Measurements from ENCODE around the gene C9orf153.

C9orf153 gene

DNA sequence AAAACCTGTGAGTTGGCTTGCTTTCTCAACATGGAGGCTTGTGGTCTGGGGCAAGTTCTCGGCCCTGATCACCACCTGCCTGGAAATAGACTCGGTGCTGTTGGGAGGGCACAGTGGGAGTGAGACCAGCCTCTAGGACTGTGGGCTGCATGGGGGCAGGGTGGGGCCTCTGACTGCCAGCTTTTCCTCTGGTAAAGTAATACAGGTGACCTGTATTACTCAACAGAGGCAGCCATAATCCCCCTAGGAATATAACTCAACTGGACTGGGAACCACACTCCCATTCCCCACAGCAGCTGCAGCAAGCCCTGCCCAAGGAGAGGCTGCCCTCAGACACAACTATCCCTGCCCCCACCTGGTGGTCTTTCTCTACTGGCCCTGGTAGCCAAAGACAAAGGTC is 72.8 kb downstream of the C9orf153 start:
- DNase-seq: no peak

DNA sequence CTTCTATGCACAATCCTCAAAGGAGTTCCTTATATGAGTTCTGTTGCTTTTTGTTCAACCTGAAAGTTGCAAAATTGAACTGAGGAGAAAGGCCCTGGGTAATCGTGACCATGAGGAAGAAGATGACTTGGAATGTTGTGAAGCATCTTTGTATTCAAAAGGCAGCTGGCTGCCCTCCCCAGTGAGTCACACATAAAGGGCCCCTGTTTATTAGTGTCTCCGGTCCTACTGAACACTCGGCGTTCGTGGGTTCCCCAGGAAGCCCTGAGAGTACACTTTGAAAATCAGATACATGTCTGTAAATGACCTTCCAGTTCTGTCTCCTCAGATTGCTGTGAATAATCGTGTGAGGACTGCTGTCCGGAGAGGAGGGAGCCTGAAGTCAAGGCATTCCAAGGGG is 73.6 kb downstream of the C9orf153 start:
- no peak for DNase-seq

DNA sequence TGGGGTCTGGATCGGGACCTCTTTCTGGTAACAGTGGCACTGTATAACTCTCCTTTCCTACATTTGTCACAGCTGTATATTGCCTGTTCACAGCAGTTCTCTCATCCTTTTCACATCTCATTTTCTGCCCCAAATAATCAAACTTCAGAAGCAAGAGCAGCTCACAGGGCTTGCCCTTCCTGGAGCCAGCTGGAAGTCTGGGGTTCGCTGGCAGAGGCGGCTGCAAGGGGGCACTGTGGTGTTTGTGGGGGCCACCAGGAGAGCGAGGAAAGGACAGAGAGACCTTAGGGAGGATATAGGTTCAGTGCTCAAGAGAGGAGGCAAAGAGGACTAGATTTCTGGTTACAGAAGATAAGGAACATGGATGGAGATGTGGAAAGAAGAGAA is 75.3 kb downstream of the C9orf153 start:
- DNase-seq: no peak

DNA sequence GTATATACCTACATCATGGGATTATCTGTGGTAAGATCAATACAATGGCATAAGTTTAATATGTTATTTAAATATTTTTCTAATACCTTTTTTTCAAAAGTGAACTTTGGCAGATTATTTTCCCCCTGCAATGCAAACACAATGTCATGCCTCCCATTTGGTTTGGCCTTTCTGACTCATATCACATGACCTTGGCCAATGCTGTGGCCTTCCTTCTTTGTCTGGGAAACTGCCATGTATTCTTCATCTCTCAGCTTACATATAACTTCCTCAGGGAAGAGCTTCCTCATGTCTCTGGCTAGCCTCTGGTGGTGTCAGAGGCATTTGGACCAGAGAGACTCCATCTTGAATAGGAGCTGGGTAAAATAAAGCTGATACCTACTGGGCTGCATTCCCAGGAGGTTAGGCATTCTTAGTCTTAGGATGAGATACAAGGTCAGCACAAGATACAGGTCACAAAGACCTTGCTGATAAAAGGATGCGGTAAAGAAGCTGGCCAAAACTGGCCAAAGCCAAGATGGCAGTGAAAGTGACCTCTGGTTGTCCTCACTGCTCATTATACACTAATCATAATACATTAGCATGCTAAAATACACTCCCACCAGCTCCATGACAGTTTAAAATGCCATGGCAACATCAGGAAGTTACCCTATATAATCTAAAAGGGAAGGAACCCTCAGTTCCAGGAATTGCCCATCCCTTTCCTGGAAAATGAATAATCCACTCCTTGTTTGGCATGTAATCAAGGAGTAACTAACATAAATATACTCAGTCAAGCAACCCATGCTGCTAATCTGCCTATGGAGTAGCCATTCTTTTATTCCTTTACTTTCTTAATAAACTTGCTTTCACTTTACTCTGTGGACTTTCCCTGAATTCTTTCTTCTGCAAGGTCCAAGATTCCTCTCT is 76.0 kb downstream of the C9orf153 start:
- DNase-seq: no peak

DNA sequence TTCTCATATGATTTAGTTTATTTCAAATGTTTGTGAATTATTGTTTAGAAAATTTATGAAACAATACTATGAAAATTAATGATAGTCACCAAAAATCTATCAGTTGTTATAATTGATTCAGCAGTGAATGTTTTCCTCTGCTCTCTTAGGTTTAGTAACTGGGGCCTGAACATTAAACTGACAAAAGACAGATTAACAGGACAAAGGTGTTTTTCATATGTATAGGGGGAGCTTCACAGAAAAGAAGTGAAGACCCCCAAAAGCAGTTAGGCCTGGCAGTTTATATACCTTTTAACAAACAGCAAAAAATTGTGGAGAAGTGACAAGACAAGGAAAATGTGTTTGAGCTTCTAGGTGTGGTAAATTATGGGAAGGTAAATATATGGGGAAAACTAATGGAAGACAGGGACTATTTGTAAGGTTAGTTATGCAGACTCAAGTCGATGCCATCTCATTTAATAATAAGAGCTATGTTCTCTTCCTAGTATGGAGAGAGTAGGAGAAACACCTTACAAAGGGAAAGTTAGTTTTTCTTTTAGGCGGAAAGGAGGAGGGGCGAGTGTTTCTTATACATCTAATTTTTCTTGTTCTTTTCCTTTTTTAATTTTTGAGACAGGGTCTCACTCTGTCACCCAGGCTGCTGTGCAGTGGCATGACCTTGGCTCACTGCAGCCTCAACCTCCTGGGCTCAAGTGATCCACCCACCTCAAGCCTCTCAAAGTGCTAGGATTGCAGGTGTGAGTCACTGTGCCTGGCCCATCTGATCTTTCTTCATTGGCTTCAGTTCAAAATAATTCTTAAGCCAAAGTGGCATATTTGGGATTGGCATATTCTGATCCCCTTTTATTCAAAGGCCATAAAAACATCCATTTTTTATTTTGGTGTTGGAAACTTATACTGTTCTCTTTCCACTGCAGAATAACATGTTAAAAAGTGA is 77.8 kb downstream of the C9orf153 start:
- DNase-seq: no peak

DNA sequence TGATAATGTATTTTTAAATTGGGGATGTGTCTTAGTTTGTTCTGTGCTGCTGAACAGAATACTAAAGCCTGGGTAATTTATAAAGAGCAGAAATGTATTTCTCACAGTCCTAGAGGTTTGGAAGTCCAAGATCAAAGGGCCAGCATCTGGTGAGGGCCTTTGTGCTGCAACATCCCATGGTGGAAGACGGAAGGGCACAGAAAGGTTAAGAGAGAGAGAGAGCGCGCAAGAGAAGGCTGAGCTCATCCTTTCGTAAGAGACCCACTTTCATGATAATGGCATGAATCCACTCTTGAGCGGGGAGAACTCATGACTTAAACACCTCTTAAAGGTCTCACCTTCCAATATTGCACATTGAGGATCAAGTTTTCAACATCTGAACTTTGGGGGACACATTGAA is 81.0 kb downstream of the C9orf153 start:
- DNase-seq: no peak

DNA sequence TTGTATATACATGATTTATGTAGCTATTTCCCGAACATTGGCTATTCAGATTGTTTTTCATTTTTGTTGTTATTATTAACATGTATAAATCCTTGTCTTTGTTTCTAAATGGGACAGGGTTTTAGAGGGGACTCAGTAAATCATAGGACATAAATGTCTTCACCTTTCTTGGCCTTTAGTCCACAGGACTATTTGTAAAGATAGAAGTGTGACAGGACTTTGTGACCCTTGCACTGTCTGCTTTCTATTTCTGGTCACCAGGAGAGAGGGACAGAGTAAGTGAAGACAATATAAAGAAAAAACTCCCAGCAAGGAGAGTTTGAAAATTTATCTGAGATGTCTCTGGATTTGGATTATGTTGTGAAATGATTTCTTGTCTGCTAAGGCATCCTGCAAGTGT is 81.5 kb downstream of the C9orf153 start:
- no peak for DNase-seq

DNA sequence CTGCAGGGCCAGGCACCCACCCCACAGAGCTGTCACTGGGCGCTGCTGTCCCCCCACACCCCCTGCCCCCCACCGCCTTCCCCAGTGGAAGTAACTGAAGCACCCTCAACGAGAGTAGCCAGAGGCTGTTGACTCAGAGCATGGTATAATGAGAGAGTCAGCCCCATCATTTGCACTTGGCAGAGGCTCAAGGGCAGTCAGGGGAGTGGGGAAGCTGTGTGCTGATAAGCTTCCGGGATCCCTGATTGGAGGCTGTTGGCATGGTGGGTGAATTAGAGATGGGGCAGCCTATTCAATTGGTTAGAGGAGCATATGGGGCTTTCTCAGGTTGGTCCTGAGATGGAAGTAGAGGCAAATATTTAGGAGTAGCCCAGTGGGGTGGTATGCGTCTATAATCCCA is 83.0 kb downstream of the C9orf153 start:
- no peak for DNase-seq

DNA sequence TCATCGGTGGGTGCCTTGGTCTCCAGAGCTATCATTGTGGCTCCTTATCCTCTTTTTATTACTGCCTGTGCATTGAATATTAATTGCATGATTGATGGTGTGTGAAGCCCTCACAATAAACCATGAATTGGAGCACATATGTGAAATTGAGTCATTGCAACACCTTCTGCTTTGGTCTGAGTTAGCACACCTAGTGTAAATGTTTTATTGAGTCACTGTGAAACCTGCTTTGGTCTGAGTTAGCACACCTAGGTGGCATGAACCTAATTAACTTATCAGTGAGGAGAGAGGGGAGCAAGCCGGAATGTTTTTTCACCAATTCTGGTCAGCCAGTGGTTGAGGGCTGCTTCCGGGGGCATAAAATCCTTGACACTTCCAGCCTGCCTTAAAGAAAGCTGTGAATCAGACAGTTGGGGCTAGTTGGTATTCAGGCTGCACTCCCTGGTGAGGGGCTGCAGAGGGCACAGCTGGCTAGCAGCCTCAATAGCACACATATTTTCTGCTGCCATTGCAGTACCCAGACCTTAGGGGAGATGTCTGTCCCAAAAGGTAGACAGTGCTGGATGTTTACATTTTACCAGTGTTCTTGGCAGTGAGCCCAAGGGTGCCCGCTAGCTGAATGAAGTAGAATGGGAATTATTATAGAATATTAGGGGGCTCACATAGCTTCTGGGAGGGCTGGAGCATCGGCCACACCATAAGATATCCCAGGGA is 83.6 kb downstream of the C9orf153 start:
- no peak for DNase-seq

DNA sequence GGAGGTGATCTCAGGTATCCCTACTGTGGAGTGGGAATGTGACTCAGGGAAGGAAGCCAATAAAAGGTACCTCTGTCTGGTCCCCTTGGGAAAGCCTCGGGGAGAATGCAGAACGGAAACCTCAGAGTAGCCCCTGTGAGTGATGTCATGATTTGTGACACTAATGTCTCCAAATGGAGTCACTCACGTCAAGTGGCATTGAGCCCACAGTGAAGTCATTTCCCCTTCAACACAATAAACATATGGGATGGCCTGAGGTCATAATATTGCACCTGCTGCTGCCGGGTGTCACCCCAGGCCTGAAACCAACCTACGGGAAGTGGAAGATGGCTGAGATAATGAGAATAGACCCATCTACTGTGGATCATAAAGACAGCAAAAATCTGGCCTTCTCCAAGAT is 84.2 kb downstream of the C9orf153 start:
- no peak for DNase-seq

Data from left hindlimb (tissue), 1 donor.